HK-2 (cell line): ENCODE measurements around the gene SLC41A3.
"Not testable (repeated sequence)": the region's sequence is repeated elsewhere in the genome, so short reads cannot be mapped to it uniquely, and the experiment has no call there.

ENCODE experiments used
- DNase-seq: peaks from one replicate; pipeline ENCODE4 v3.0.0-alpha.2; 2018; ENCODE audit not compliant: unreplicated experiment

SLC41A3 gene

GRCh38 chr3:126053949-126054569 lies 29.9 kb downstream of the SLC41A3 start:
- DNase-seq: no peak

GRCh38 chr3:126053513-126053912 lies 30.4 kb downstream of the SLC41A3 start:
- DNase-seq: no peak

GRCh38 chr3:126052196-126053058 lies 31.5 kb downstream of the SLC41A3 start:
- no peak for DNase-seq

DNA sequence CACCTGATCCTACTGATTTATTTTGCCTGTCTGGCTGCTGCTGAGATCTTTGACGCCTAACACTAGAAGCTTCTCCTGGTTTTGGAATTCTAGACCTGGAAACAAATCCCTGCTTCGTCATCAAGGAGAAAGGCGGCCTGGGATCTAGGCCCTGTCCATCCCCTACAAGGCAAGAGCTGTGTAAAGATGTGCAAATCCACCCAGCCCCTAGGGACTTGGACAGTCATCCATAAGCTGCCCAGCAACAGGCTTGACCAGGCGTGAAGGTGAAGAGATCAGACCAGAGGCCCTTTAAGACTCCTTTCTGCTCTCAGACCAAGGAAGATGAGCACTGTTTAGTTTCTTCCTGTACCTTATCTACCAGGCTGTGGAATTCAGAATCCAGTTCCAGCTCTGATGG lies 32.2 kb downstream of the SLC41A3 start:
- DNase-seq: no peak

DNA sequence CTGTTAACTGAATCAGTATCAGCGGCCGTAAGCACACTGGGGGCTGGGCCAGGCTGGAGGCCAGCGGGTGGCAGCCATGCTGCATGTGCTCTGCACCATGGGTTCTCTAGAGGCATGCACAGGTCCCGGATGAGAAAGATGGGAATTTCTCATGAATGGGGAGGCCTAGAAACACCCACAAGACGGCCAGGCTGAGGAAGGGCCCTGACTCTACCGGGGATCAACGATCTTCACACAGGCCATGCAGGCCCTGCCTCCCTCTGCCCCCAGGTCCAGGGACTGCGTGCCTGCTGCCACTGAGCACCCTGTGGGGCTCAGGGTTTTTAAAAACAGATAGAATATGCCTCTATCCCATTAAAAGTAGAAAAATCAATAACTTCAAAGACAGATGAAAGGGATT lies 32.7 kb downstream of the SLC41A3 start:
- no peak for DNase-seq

DNA sequence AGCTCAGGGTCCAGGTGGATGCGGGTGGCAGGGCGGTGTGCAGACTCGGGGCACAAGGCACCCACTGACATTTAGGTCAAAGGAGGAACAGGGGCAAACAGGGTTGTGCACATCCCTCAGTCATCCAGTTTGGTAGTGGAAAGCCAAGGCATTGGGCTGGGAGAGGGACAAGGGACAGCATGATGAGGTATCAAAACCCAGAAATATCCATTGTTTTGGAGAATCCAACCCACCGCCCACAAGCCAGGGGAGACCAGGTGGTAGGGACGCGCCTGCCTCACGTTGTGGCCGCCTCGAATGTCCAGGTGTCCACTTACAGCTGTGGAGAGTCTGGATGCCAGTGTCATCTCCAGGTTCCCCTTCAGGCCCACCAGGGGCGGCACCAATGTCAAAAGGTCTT lies 33.3 kb downstream of the SLC41A3 start:
- DNase-seq: no peak

DNA sequence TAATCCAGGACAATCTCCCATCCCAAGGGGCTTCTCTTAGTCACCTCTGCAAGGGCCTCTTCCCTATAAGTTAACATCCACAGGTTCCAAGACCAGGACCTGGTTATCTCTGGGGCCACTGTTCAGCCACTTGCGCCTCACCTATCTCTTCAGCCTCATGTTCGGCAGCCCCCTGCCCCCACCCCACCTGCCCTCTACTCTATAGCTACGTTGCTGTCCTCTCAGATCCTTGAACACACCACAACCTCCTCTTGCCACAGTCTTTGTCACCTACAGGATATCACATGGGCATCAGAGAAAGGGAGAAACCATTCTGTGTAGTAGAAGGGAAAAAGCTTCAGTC lies 33.9 kb downstream of the SLC41A3 start:
- DNase-seq: no peak

GRCh38 chr3:126049289-126050049 lies 34.5 kb downstream of the SLC41A3 start:
- no peak for DNase-seq

- DNase-seq: no peak
Observed at GRCh38 chr3:126040386-126040785, 43.5 kb downstream of the SLC41A3 start.

GRCh38 chr3:126039870-126040269 lies 44.1 kb downstream of the SLC41A3 start:
- DNase-seq: no peak

- not testable (repeated sequence) for DNase-seq
Observed at GRCh38 chr3:126038791-126039190, 45.1 kb downstream of the SLC41A3 start.

- DNase-seq: no peak
Observed at GRCh38 chr3:126036056-126036549, 47.8 kb downstream of the SLC41A3 start.

DNA sequence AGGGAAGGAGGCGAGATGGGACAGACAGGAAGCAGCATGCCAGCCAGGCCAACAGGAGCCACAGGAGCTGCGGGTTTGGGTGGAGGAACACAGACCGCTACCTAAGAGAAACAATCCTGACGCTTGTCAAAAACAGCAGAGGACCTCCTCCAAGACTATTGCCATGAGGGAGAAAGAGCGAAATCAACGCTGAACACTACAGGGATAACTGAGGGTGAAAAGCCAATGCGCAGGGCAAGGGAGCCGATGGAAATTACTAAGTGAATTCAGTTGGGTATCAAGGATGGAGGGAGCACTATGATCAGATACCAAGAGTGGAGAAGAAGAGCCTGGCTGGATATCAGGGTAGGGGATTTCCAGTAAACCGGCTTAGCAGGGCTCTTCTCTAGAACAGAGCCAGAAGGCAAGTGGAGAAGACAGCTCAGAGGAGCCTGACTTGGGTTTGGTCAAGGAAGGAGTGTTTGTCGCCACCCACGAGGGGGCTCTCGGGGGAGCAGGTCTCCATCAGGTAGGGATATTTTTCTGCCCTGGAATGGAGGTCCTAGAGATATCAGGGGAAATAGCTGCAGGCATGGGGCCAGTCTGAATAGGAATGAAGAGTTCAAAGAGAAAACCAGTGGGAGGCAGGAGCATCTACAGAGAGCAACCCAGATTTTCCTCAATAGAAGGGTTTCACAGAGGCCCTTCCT lies 48.4 kb downstream of the SLC41A3 start:
- DNase-seq: no peak

- no peak for DNase-seq
Observed at GRCh38 chr3:126034481-126035361, 49.2 kb downstream of the SLC41A3 start.

DNA sequence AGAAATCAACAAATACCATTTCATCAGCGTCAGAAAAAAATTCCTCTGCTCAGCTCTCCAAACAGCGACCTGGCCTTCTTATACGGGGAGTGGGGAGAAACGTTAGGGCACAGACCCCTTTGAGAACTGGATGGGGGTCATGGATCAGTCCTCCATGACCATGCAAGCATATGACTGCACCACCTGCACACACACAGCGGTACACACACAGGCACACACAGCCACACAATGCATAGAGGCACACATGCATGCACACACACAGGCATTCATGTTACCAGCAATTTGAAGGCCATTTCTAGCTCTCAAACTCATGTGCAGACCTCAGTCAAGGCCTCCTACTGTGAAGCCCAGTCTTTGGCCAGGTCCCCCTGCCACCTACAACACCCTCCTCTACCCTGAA lies 50.2 kb downstream of the SLC41A3 start:
- DNase-seq: no peak

DNA sequence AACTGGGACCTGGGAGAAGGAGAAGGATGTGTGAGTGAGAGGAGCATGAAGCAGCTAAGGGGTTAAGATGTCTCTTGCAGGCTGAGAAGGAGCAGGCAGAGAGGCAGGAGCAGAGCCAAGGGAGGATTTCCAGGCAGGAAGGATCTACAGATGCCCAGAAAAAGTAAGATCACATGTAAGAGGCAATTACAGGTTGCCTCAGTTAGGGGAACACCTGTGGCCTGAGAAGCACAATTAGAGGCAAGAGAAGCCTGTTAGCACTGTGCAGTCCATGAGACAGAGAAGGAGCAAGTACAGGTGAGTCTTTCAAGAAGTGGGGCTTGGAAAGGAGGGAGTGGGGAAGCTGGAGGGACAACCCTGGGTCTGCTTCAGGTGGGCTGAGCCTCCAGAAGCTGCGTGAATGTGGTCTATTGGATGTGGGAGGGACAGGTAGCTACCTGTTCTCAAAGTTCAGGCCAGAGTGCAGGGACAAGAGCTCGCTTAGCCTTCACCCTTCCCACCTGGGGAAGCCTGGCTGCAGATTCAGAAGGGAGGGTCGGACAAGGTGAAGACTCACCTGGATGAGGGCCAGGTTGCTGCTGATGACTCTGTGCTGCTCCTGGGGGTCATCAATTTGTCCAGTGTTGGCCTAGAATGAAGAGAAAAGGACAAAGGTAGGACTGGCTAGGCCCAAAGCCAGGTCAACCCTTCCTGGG lies 50.7 kb downstream of the SLC41A3 start:
- no peak for DNase-seq

DNA sequence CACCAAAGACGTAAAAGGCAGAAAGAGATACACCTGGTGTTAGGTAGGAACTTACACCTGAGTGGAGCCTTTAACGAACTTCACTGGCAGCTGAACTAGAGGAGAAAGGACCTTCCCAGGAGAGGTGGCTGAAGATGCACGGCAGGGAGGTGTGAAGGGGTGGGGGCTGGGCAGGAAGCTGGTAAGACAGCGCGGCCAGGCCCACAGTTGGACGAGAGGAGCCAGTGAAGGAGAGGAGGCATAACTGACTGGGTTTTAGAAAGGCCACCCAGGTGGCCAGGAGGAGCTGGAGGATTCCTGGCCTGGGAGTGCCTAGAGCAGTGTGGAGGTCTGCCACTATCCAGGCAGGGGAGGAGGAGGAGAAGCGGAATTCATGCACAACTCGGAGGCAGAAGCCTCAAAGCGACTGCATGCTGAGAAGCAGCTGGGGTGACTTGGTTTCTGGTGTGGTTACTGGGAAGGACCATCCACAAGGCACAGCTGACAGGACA lies 51.9 kb downstream of the SLC41A3 start:
- DNase-seq: no peak

- no peak for DNase-seq
Observed at GRCh38 chr3:126030455-126030854, 53.5 kb downstream of the SLC41A3 start.

- no peak for DNase-seq
Observed at GRCh38 chr3:126029241-126029640, 54.7 kb downstream of the SLC41A3 start.

- DNase-seq: no peak
Observed at GRCh38 chr3:126028096-126028495, 55.8 kb downstream of the SLC41A3 start.
